ENCODE measurements around the gene LSM8.
A peak's percentile ranks its signal among the peaks of the same experiment; 100 is the strongest.
"Not testable (repeated sequence)": the region's sequence is repeated elsewhere in the genome, so short reads cannot be mapped to it uniquely, and the experiment has no call there.

The LSM8 gene

DNA sequence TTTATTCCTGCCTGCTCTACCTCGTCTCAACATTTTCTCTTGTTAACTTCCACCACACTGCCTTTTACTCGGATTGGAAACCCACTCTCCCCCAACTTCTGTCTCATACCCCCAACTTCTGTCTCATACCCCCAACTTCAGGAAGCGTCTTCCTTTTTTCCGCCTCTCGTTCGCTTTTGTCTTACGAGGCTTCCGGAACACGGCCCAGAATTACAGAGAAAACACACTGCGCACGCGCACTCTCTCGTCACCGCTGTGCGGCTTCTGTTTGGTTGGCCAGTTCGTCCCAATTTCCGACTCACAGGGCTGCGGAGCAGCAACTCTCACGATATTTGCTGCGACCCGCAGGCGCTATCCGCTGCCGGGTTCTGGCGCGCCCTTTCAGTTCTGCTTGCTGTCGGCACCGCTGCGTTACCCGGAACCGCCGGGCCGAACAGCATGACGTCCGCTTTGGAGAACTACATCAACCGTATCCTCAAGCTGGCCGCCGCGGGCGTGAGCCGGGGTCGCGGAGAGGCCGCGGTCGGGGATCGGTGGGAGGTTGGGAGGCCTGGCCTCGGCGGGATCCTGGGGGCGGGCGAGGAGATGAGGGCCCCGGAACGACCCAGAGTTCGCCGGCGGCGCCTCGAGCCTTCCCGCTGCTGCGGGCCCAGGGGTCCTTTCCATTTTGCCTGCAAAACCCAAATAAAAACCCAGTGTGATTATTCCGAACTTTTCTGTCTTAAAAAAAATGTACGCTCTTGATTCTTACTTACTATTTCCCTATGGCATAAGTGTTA, at the start of gene LSM8:
Gene LSM8 (plus strand): TSS at position 379 of the 779 bp plus-strand sequence. CDS start 60 bp downstream, at position 439.
- Mint-ChIP-seq H3K4me1 (peaks cover 45% of the 10 kb centered on the region), H3K27ac (peak within 1 kb of the TSS; percentile 99), H3K4me3 (peak within 1 kb of the TSS; percentile 96), H3K36me3 (peaks cover 37% of the 10 kb centered on the region), H3K27me3 (no peaks in the 10 kb centered on the region), H3K9me3 (no peaks in the 10 kb centered on the region)
- ATAC-seq, result peak; percentile 99

DNA sequence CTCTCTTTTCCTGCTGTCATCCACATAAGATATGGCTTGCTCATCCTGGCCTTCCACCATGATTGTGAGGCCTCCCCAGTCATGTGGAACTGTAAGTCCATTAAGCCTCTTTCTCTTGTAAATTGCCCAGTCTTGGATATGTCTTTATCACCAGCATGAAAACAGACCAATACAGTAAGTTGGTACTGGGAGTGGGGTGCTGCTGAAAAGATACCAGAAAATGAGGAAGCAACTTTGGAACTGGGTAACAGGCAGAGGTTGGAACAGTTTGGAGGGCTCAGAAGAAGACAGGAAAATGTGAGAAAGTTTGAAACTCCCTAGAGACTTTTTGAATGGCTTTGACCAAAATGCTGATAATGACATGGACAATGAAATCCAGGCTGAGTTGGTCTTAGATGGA, 49.5 kb upstream of the LSM8 start:
- not testable (repeated sequence) for ATAC-seq

DNA sequence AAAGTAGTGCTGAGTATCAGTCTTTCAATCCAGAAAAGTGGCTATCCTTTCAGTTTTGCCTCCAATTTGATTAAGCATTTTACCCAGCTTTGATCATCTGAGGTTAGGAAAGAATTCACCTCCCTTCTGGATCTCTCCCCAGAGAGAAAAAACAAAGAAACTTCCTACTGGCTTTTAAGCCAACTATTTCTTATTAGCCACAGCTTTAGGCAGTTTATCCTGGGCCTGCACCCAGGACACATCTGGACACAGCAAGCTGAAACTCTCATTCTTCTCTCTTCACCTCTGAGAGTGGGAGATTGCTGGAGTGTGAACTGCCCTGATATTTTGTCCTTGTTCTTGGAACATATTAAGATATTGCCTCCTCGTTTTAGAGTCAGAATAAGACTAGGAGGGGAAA, 43.5 kb upstream of the LSM8 start:
- Mint-ChIP-seq H3K4me1 (peaks cover 6% of the 10 kb centered on the region), H3K4me3 (no peak overlapping the region), H3K9me3 (no peaks in the 10 kb centered on the region), H3K27ac (no peak overlapping the region), H3K27me3 (no peaks in the 10 kb centered on the region), H3K36me3 (no peaks in the 10 kb centered on the region)
- ATAC-seq, result no peak

More for the DNA sequence above, 49.5 kb upstream of the LSM8 start:
- not testable (repeated sequence) for H3K4me1 Mint-ChIP-seq, H3K27me3 Mint-ChIP-seq, H3K27ac Mint-ChIP-seq, H3K36me3 Mint-ChIP-seq, H3K4me3 Mint-ChIP-seq, H3K9me3 Mint-ChIP-seq

DNA sequence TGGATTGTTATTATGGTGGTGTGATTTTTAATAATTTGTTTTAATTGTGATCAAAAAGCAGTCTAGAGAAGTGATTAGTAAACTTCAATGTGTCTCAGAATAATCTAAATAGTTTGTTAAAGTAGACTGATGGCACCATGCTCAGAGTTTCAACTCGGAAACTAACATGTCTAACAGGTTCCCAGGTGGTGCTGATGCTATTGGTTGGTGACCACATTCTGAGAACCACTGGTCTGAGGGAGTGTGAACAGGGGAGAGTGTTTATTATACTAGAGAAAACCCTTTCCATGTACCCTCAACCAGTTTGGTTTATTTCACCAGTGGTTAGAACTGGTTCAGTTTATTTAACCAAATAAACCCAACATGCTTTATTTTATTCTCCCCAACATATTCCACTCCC, 42.0 kb upstream of the LSM8 start:
- Mint-ChIP-seq H3K27ac (no peak overlapping the region), H3K27me3 (no peaks in the 10 kb centered on the region), H3K4me3 (no peak overlapping the region), H3K9me3 (no peaks in the 10 kb centered on the region), H3K36me3 (no peaks in the 10 kb centered on the region), H3K4me1 (peaks cover 6% of the 10 kb centered on the region)
- ATAC-seq, result no peak

DNA sequence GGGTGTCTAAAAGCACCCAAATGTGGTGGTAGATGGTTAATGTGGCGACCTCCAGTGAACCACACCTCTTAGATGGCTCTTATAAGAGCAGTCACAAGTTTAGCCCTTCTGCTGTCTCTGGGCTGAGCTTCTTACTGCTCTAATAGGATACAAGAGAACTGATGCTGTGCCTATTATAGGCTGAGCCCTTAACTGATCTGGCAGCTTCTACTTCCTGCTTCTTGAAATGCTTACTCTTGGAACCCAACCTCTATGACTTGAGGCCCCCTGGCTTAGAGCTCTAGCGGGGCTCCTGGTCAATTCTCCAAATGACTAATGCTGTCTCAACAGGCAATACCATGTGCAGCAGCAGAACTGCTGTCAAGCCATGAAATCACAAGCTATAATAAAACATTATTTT, 35.0 kb upstream of the LSM8 start:
- ATAC-seq, result peak; percentile 54
- no peak overlapping the region for H3K27ac Mint-ChIP-seq
- H3K36me3 Mint-ChIP-seq, result no peaks in the 10 kb centered on the region
- no peak overlapping the region for H3K4me3 Mint-ChIP-seq
- H3K4me1 Mint-ChIP-seq, result no peaks in the 10 kb centered on the region
- H3K9me3 Mint-ChIP-seq, result no peaks in the 10 kb centered on the region
- no peaks in the 10 kb centered on the region for H3K27me3 Mint-ChIP-seq

DNA sequence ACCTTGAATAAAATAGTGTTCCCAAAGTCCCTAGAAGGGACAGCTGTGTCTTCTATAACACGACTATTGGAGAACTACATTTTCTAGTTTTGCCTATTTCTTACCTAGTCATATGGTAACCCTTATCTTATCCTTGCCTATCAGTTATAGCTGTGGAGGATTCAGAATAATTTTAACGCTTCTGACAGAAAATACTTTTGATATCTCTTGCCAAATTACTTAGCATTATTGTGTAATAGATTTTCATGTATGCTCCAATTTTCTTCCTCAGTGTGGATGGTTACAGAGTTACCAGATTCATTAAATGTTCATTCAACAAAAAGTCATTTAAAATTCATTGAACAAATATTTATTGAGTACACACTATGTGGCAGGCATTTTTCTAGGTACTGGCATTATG, 34.6 kb upstream of the LSM8 start:
- Mint-ChIP-seq H3K27me3 (no peaks in the 10 kb centered on the region), H3K9me3 (no peaks in the 10 kb centered on the region), H3K36me3 (no peaks in the 10 kb centered on the region), H3K4me3 (no peak overlapping the region), H3K4me1 (no peaks in the 10 kb centered on the region), H3K27ac (no peak overlapping the region)
- no peak for ATAC-seq

DNA sequence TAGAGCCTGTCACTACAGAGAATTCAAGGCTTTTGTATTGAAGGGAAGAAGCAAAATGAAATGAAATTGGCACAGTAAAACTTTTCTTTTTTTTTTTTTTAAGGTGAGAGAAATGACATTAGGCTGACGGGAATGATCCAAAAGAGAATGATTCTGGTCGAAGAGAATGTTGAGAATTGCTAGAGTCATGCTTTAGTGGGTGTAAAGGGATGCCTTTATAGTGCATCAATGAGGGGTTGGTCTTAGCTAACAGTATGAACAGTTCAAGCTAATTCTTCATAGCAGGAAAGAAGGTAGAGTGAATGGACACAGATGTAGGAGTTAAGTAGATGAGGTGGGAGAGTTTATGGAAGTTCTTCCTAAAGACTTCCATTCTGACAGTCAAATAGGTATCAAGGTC, 32.3 kb upstream of the LSM8 start:
- no peak overlapping the region for H3K27ac Mint-ChIP-seq
- H3K27me3 Mint-ChIP-seq, result peaks cover 9% of the 10 kb centered on the region
- ATAC-seq, result no peak
- no peak overlapping the region for H3K4me3 Mint-ChIP-seq
- no peaks in the 10 kb centered on the region for H3K9me3 Mint-ChIP-seq
- H3K36me3 Mint-ChIP-seq, result no peaks in the 10 kb centered on the region
- H3K4me1 Mint-ChIP-seq, result no peaks in the 10 kb centered on the region

DNA sequence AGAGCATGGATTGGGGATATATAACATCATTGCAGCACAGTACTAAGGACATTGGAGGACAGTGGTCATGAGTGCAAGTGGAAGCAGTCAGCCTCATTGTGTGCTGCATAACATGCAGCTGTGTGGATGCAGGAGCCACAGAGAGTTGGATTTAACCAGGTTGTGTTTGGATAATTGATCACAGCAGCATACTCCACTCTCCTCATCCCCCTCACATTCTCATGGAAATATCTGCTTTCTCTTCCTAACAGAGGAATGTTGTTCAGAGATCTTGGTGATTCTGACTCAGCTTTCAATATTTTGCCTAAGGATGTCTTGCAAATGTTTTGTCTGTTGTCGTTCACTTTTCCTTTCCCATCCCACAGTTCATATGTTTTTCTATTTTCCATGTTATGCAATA, 31.8 kb upstream of the LSM8 start:
- ATAC-seq, result no peak
- no peak overlapping the region for H3K4me3 Mint-ChIP-seq

DNA sequence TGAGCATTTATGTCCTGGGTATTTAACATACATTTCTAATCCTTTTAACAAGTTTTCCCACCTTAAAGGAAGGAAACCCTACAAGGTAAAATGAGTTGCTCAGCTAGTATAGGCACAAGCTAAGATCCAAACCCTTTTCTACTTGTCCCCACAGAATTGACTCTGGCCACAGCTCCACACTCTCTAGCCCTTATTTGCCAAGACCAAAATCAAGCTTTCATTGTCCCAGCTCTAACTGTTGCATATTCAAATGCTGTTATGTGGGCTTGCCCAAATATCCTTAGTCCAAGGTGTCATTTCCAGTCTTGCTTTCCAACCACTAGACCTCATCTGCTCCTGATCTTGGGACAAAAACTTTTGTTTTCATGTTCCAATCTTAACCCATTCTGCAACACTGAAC, 31.3 kb upstream of the LSM8 start:
- Mint-ChIP-seq H3K4me3 (no peak overlapping the region), H3K9me3 (no peaks in the 10 kb centered on the region), H3K27ac (no peak overlapping the region), H3K4me1 (no peaks in the 10 kb centered on the region), H3K36me3 (no peaks in the 10 kb centered on the region), H3K27me3 (peaks cover 9% of the 10 kb centered on the region)
- no peak for ATAC-seq

More for the DNA sequence above, 31.8 kb upstream of the LSM8 start:
- Mint-ChIP-seq H3K4me1 (no peaks in the 10 kb centered on the region), H3K27ac (no peak overlapping the region), H3K9me3 (no peaks in the 10 kb centered on the region), H3K36me3 (no peaks in the 10 kb centered on the region), H3K27me3 (peaks cover 9% of the 10 kb centered on the region)

DNA sequence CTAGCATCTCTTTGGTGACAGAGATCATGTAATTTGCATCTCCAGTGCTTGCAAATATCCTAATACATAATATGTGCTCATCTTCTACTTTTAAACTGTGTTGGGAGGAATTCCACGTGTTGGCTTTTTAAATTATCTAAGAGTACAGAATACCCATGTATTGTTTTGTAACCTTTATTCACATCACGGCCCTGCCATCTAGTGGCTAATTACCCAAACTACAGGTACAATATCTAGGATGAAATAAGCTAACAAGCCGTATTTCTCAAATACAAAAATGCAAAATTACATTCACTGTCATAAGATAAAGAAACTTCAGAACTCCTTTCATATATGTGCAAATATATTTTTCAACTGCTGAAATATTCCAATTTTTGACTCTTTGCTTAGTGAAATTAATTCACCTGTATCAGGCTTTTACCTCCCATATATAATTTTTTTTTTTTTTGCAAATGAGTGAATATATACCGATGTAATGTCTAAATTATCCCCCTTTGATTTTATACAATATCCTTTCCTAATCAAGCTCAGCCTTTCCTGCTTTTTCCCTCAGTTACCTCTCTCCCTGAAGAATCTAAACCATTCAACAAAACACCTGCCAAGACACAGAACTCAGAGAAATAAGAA, 30.3 kb upstream of the LSM8 start:
- no peak overlapping the region for H3K4me3 Mint-ChIP-seq
- H3K36me3 Mint-ChIP-seq, result peaks cover 6% of the 10 kb centered on the region
- peaks cover 3% of the 10 kb centered on the region for H3K9me3 Mint-ChIP-seq
- ATAC-seq, result no peak
- no peaks in the 10 kb centered on the region for H3K4me1 Mint-ChIP-seq
- peaks cover 9% of the 10 kb centered on the region for H3K27me3 Mint-ChIP-seq
- no peak overlapping the region for H3K27ac Mint-ChIP-seq

DNA sequence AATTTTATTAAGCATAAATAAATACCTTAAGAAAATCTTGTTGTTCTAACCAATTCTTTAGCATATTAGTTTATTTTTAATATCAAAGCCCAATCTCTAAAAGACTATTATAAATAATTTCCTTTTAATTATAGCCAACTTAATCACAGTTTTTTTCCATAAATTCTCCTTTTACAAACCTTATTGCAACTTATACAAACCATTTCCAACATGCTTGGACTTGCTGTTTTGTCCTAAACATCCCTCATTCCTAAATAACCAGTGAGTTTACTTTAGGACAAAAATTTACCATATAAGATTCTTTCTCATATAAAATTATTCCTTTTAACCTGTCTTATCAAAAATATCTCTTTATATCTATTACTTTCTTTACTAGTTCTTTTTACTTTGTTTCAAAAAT, 25.2 kb upstream of the LSM8 start:
- no peak for ATAC-seq
- peaks cover 7% of the 10 kb centered on the region for H3K9me3 Mint-ChIP-seq
- peaks cover 9% of the 10 kb centered on the region for H3K27me3 Mint-ChIP-seq
- no peak overlapping the region for H3K4me3 Mint-ChIP-seq
- H3K27ac Mint-ChIP-seq, result no peak overlapping the region
- peaks cover 11% of the 10 kb centered on the region for H3K36me3 Mint-ChIP-seq
- H3K4me1 Mint-ChIP-seq, result no peaks in the 10 kb centered on the region

DNA sequence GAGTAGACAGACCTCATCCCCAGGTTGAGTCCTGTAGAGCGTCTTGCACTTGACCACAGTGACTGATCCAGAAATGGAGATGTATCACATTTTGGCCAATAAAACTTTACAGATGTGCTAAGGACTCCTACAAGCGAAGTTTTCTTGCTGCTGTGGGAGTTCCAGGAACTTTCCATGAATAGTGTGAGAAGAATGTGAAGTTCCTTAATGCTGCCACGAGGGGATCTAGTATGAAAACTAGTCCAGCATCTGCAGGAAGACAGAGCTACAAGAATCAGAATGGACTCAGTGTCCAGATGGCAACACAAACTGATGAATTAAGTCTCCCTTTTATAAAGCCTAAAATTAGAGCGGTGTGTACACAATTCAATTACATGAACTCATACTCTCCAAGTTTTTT, 14.8 kb upstream of the LSM8 start:
- no peak overlapping the region for H3K4me3 Mint-ChIP-seq
- H3K4me1 Mint-ChIP-seq, result no peaks in the 10 kb centered on the region
- H3K27me3 Mint-ChIP-seq, result no peaks in the 10 kb centered on the region
- ATAC-seq, result no peak
- no peaks in the 10 kb centered on the region for H3K36me3 Mint-ChIP-seq
- no peaks in the 10 kb centered on the region for H3K9me3 Mint-ChIP-seq
- H3K27ac Mint-ChIP-seq, result no peak overlapping the region

DNA sequence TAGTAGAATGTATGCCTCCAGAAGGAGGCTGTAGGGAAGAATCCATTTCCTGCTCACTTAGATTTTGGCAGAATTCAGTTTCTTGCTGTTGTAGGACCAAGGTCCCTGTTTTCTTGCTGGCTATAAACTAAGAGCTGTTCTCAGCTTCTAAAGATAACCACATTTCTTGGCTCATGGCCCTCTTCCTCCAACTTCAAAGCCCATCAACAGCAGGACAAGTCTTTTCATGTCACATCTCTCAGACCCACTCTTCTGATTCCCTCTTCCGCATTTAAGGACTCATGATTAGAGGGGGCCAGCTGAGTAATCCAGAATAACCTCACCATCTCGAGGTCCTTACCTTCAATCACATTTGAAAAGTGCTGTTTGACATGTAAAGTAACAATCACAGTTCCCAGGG, 8.2 kb upstream of the LSM8 start:
- no peak for ATAC-seq
- H3K27ac Mint-ChIP-seq, result no peak overlapping the region
- no peaks in the 10 kb centered on the region for H3K9me3 Mint-ChIP-seq
- H3K36me3 Mint-ChIP-seq, result peaks cover 8% of the 10 kb centered on the region
- H3K4me3 Mint-ChIP-seq, result no peak overlapping the region
- peaks cover 10% of the 10 kb centered on the region for H3K4me1 Mint-ChIP-seq
- no peaks in the 10 kb centered on the region for H3K27me3 Mint-ChIP-seq

DNA sequence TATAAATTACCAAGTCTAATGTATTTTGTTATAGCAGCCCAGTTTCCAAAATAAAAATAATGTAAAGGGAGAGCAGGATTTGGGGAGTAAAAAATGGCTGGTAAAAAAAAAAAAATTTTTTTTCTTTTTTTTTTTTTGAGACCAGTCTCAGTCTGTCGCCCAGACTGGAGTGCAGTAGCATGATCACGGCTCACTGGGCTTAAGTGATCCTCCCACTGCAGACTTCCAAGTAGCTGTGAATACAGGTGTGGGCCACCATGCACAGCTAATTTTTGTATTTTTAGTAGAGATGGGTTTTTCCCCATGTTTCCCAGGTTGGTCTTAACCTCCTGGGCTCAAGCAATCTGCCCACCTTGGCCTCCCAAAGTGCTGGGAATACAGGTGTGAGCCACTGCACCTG, 4.8 kb upstream of the LSM8 start:
- peaks cover 16% of the 10 kb centered on the region for H3K36me3 Mint-ChIP-seq
- no peaks in the 10 kb centered on the region for H3K27me3 Mint-ChIP-seq
- H3K9me3 Mint-ChIP-seq, result no peaks in the 10 kb centered on the region
- H3K4me1 Mint-ChIP-seq, result peaks cover 10% of the 10 kb centered on the region
- no peak for ATAC-seq
- H3K4me3 Mint-ChIP-seq, result no peak overlapping the region
- H3K27ac Mint-ChIP-seq, result no peak overlapping the region

DNA sequence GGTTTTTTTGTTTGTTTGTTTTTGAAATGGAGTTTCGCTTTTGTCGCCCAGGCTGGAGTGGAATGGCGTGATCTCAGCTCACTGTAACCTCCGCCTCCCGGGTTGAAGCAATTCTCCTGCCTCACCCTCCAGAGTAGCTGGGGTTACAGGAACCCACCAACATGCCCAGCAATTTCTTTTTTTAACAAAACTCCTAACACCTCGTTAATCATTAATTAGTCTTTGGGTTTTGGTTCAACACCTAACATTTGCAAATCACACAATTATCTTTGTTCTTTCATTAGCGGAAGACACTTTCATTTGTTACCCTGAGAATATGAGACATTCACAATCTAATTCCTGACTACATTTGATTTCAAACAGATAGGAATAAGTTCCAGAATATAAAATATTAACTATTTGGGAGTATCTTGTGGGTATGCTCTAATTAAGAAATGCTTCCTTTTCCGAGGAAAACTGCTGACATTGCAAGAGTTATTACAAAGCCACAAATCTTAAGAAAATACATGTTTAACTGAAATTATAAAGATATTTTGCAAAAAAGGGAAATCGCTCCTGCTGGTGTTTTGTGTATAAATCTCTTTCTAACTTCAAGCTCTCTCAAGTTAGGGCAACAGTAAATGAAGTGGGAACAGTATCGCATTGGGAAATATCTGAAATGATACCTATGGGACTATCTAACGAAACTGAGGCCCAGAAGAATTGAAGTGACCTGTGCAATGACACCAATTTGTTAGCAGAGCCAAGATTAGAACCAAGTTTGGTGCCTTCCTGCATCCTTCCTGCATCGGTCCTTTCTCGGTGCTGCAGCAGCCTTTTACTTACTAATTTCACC, 1.2 kb upstream of the LSM8 start:
- Mint-ChIP-seq H3K4me3 (peak overlapping the region; percentile 96), H3K27me3 (no peaks in the 10 kb centered on the region), H3K36me3 (peaks cover 32% of the 10 kb centered on the region), H3K4me1 (peaks cover 41% of the 10 kb centered on the region), H3K9me3 (no peaks in the 10 kb centered on the region), H3K27ac (peak overlapping the region; percentile 99)
- no peak for ATAC-seq

Measured in stimulated activated memory B cell treated with anti-CD40 and anti-IgM and Interleukin-4, amounts not matched to agents 10 μg/mL and 1 μg/mL and 100 μg/mL, for 72 hours (primary cell).